ENCODE measurements around the gene TEDC2. TPM values are rescaled to one million over a fixed set of nuclear protein-coding genes. Genes with fewer than 3 reads are reported as not detected.

TEDC2 gene
- total and polyA plus RNA-seq, 10 of the 15 experiments (the other 5 are each of a cell fraction or from before 2014, with no cell fraction given): 0.23 to 47.9 (median 19.1) TPM

DNA sequence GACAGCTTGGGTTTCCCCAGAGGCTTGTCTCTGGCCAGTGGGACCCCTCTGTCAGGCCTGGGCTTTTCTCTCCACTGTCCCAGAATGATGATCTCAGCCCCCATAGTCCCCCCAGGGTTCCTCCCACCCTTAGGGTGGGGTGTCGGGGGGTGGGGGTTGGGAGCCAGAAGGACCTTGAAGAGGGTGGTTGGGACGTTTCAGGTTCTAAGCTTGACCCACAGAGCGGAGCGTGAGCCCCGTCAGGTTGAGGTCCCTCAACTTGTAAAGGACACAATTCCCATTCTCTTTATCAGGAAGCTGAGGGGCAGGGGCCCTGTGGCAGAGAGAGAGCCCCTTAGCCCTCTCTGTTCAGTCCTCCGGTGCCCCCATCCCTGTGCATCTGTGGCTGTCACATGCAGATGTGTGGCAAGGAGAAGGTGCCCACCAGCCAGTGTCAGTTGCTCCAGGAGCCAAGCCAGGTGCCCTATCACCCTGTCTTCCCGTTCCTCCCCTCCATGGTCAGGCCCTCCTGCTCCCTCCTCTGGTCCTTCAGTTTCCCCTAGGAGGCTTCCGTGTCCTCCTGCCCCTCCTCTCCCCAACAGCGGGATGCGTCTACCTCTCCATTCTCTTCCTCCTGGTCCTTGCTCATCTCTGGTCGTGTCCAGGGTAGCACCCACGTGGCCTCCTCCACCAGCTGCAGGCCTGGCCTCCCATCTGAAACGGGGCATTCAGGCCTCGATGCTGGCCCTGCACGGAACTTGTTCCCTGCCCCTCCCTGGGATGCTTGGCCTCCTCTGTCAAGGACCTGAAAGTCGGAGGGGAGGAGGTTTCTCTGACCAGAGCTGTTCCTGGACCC lies 9.7 kb downstream of the TEDC2 start:
- Histone ChIP-seq H3K4me1 (ENCODE audit: control insufficient read depth, insufficient read depth, low read length) (peaks cover 17% of the 10 kb centered on the region), H2AFZ (ENCODE audit: control insufficient read depth, low read depth, low read length) (no peak overlapping the region), H3K4me2 (ENCODE audit: control insufficient read depth, insufficient read depth) (peak overlapping the region; percentile 48), H3K36me3 (ENCODE audit: control insufficient read depth in 2 of 2, insufficient read depth in 2 of 2, low read length in 1 of 2) (no peaks in the 10 kb centered on the region), H3K9me3 (replicated peaks; ENCODE audit: control insufficient read depth, insufficient read depth, low read length) (no peaks in the 10 kb centered on the region), H3K9ac (ENCODE audit: control insufficient read depth, insufficient read depth, low read length) (no peak overlapping the region; the same call in 1 of the 2 replicates), H3K79me2 (ENCODE audit: control insufficient read depth, insufficient read depth, low read length) (no peaks in the 10 kb centered on the region), H3K27ac (ENCODE audit: control insufficient read depth, insufficient read depth) (no peak overlapping the region), H3K27me3 (replicated peaks in 1 of 2; ENCODE audit: control insufficient read depth in 2 of 2, insufficient read depth in 2 of 2, low read length in 1 of 2) (peaks cover 0 to 2% of the 10 kb centered on the region in 2 experiments; a peak in 1 of 4 replicates), H3K4me3 (no peak overlapping the region), H4K20me1 (ENCODE audit: control insufficient read depth, insufficient read depth) (no peaks in the 10 kb centered on the region)
- no peak for TF ChIP-seq CHD1 (IDR thresholded peaks at IDR 0.05; ENCODE audit: low read depth, low read length)
- no peak for TF ChIP-seq SP1 (IDR thresholded peaks at IDR 0.05; ENCODE audit: low read depth, low read length)
- no peak for TF ChIP-seq SREBF2 (IDR thresholded peaks at IDR 0.05; ENCODE audit: low read length)
- TF ChIP-seq, protein P1, sequence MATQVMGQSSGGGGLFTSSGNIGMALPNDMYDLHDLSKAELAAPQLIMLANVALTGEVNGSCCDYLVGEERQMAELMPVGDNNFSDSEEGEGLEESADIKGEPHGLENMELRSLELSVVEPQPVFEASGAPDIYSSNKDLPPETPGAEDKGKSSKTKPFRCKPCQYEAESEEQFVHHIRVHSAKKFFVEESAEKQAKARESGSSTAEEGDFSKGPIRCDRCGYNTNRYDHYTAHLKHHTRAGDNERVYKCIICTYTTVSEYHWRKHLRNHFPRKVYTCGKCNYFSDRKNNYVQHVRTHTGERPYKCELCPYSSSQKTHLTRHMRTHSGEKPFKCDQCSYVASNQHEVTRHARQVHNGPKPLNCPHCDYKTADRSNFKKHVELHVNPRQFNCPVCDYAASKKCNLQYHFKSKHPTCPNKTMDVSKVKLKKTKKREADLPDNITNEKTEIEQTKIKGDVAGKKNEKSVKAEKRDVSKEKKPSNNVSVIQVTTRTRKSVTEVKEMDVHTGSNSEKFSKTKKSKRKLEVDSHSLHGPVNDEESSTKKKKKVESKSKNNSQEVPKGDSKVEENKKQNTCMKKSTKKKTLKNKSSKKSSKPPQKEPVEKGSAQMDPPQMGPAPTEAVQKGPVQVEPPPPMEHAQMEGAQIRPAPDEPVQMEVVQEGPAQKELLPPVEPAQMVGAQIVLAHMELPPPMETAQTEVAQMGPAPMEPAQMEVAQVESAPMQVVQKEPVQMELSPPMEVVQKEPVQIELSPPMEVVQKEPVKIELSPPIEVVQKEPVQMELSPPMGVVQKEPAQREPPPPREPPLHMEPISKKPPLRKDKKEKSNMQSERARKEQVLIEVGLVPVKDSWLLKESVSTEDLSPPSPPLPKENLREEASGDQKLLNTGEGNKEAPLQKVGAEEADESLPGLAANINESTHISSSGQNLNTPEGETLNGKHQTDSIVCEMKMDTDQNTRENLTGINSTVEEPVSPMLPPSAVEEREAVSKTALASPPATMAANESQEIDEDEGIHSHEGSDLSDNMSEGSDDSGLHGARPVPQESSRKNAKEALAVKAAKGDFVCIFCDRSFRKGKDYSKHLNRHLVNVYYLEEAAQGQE (IDR thresholded peaks at IDR 0.05; ENCODE audit: low read depth, low read length): no peak
- no peak for TF ChIP-seq PAX8 (IDR thresholded peaks at IDR 0.05)
- no peak for TF ChIP-seq TAF1 (IDR thresholded peaks at IDR 0.05; ENCODE audit: borderline replicate concordance, low read depth, low read length)
- TF ChIP-seq, protein P2, sequence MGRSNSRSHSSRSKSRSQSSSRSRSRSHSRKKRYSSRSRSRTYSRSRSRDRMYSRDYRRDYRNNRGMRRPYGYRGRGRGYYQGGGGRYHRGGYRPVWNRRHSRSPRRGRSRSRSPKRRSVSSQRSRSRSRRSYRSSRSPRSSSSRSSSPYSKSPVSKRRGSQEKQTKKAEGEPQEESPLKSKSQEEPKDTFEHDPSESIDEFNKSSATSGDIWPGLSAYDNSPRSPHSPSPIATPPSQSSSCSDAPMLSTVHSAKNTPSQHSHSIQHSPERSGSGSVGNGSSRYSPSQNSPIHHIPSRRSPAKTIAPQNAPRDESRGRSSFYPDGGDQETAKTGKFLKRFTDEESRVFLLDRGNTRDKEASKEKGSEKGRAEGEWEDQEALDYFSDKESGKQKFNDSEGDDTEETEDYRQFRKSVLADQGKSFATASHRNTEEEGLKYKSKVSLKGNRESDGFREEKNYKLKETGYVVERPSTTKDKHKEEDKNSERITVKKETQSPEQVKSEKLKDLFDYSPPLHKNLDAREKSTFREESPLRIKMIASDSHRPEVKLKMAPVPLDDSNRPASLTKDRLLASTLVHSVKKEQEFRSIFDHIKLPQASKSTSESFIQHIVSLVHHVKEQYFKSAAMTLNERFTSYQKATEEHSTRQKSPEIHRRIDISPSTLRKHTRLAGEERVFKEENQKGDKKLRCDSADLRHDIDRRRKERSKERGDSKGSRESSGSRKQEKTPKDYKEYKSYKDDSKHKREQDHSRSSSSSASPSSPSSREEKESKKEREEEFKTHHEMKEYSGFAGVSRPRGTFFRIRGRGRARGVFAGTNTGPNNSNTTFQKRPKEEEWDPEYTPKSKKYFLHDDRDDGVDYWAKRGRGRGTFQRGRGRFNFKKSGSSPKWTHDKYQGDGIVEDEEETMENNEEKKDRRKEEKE (IDR thresholded peaks at IDR 0.05): no peak
- ATAC-seq (no peak), DNase-seq (ENCODE audit: low read depth, low spot score) (no peak), FAIRE-seq (no peak)
- CTCF ChIA-PET: interaction anchor here (0.6 to 2.6 kb wide), 8 partner anchors 9 to 315 kb away, joined by 3 to 20 read pairs (median 4); partner anchors contain the start of genes CCNF, TEDC2 and TRAF7
- RAD21 ChIA-PET (ENCODE audit: unreplicated experiment): interaction anchor here (0.8 to 3.5 kb wide), 7 partner anchors 10 to 45 kb away, joined by 3 to 17 read pairs (median 4); partner anchors contain the start of genes CCNF and TEDC2
- intact Hi-C loops (cut with micrococcal nuclease; ENCODE audit: unreplicated experiment) (loop anchor here (5.0 kb wide), 1 partner anchor 38 kb away; no protein-coding TSS in a partner anchor), in situ Hi-C loops (cut with MboI) (no loop called here)
- POLR2A ChIA-PET: interaction anchor here (0.6 to 2.5 kb wide), 13 partner anchors 10 to 1802 kb away, joined by 3 to 11 read pairs (median 5); partner anchors contain the start of genes ABCA3, ECI1, RHOT2 and TEDC2
- SMC1A ChIA-PET (ENCODE audit: uncharacterized antibody, unreplicated experiment): interaction anchor here (0.7 to 1.6 kb wide), 3 partner anchors 11 to 40 kb away, joined by 3 to 8 read pairs (median 3); no protein-coding TSS in a partner anchor
- WGBS (ENCODE audit: insufficient coverage, insufficient replicate concordance, low lambda C conversion rate, missing lambda C conversion rate): 36% methylated on average over 14 of the region's 16 CpGs
- BruUV-seq (replicated peaks): no TSS peak

Data from GM12878 (cell line).